Mesenchymal stem cell (in vitro differentiated cells and primary cell): ENCODE measurements around the gene PUS10.

ENCODE experiments used
- DNase-seq: peaks from one replicate; pipeline ENCODE4 v3.0.0-alpha.2; 2013
- H2AFZ ChIP-seq: one replicate; pipeline ENCODE4 v1.6.1; 2013; ENCODE audit warnings: low read depth, mild to moderate bottlenecking, control low read depth, inconsistent platforms, low read length, moderate library complexity
- H2AK5ac ChIP-seq: 2 replicates; pipeline ENCODE4 v1.6.1; 2013; ENCODE audit warnings: low read length, moderate library complexity, mild to moderate bottlenecking, inconsistent platforms; ENCODE audit not compliant: severe bottlenecking
- H2BK120ac ChIP-seq: one replicate; pipeline ENCODE4 v1.6.1; 2013; ENCODE audit warnings: low read depth, mild to moderate bottlenecking, inconsistent platforms, low read length, moderate library complexity
- H2BK12ac ChIP-seq, 2 experiments: one replicate each; pipeline ENCODE4 v1.6.1; 2013; ENCODE audit warnings: inconsistent platforms in 2 of 2, low read length in 2 of 2, mild to moderate bottlenecking in 2 of 2, moderate library complexity in 2 of 2, control low read depth in 1 of 2
- H2BK15ac ChIP-seq: one replicate; pipeline ENCODE4 v1.6.1; 2013; ENCODE audit warnings: mild to moderate bottlenecking, low read depth, inconsistent platforms; ENCODE audit not compliant: poor library complexity, severe bottlenecking
- H2BK5ac ChIP-seq: 2 replicates; pipeline ENCODE4 v1.6.1; 2013; ENCODE audit warnings: low read depth, mild to moderate bottlenecking, low read length, control low read depth, inconsistent platforms; ENCODE audit not compliant: poor library complexity, severe bottlenecking
- H3K14ac ChIP-seq, 2 experiments: one replicate each; pipeline ENCODE4 v1.6.1; 2013; ENCODE audit warnings: inconsistent platforms in 2 of 2, low read length in 2 of 2, control low read depth in 1 of 2, mild to moderate bottlenecking in 1 of 2, moderate library complexity in 1 of 2
- H3K18ac ChIP-seq, 2 experiments: one replicate each; pipeline ENCODE4 v1.6.1; 2013; ENCODE audit warnings: inconsistent platforms in 2 of 2, low read length in 2 of 2, control low read depth in 1 of 2, low read depth in 1 of 2, mild to moderate bottlenecking in 1 of 2
- H3K23ac ChIP-seq, 2 experiments: one replicate each; pipeline ENCODE4 v1.6.1; 2013; ENCODE audit warnings: inconsistent platforms in 2 of 2, low read length in 2 of 2, mild to moderate bottlenecking in 2 of 2, moderate library complexity in 2 of 2, control low read depth in 1 of 2
- H3K27ac ChIP-seq: 2 replicates; pipeline ENCODE4 v1.5.1; 2013; ENCODE audit warnings: mild to moderate bottlenecking, moderate library complexity, low read length, control low read depth, inconsistent platforms; ENCODE audit not compliant: poor library complexity, severe bottlenecking
- H3K27me3 ChIP-seq, 2 experiments: 2 replicates each; pipeline versions ENCODE4 v1.6.1 to v1.7.0; 2013; ENCODE audit warnings: low read length in 2 of 2, mild to moderate bottlenecking in 2 of 2, moderate library complexity in 2 of 2, control low read depth in 1 of 2, inconsistent platforms in 1 of 2; ENCODE audit not compliant: control insufficient read depth in 1 of 2, insufficient read depth in 1 of 2
- H3K36me3 ChIP-seq, 2 experiments: 2 replicates each; pipeline versions ENCODE4 v1.6.1 to v1.7.0; 2013; ENCODE audit warnings: low read length in 2 of 2, control low read depth in 1 of 2, inconsistent platforms in 1 of 2, low read depth in 1 of 2, mild to moderate bottlenecking in 1 of 2; ENCODE audit not compliant: insufficient read depth in 2 of 2, control insufficient read depth in 1 of 2
- H3K4ac ChIP-seq, 2 experiments: one replicate each; pipeline ENCODE4 v1.6.1; 2013; ENCODE audit warnings: inconsistent platforms in 2 of 2, low read length in 2 of 2, mild to moderate bottlenecking in 2 of 2, moderate library complexity in 2 of 2, control low read depth in 1 of 2, low read depth in 1 of 2
- H3K4me1 ChIP-seq: 2 replicates; pipeline ENCODE4 v1.6.1; 2013; ENCODE audit warnings: low read depth, low read length, control low read depth; ENCODE audit not compliant: control insufficient read depth, insufficient read depth
- H3K4me2 ChIP-seq: 2 replicates; pipeline ENCODE4 v1.6.1; 2013; ENCODE audit warnings: low read length, mild to moderate bottlenecking, inconsistent platforms; ENCODE audit not compliant: poor library complexity, severe bottlenecking
- H3K4me3 ChIP-seq, 2 experiments: 2 replicates each; pipeline versions ENCODE4 v1.5.1 to v1.7.0; 2013; ENCODE audit warnings: low read length in 2 of 2, mild to moderate bottlenecking in 2 of 2, control low read depth in 1 of 2, low read depth in 1 of 2; ENCODE audit not compliant: insufficient read depth in 1 of 2
- H3K79me1 ChIP-seq: replicated peaks from 2 replicates; pipeline ENCODE4 v1.6.1; 2013; ENCODE audit warnings: mild to moderate bottlenecking, control low read depth, low read length, inconsistent platforms; ENCODE audit not compliant: poor library complexity, severe bottlenecking
- H3K9ac ChIP-seq: 2 replicates; pipeline ENCODE4 v1.7.0; 2013; ENCODE audit warnings: mild to moderate bottlenecking, low read length, moderate library complexity
- H3K9me3 ChIP-seq: 2 replicates; pipeline ENCODE4 v1.7.0; 2013; ENCODE audit warnings: mild to moderate bottlenecking, low read length; ENCODE audit not compliant: control insufficient read depth
- H4K8ac ChIP-seq: one replicate; pipeline ENCODE4 v1.6.1; 2013; ENCODE audit warnings: inconsistent platforms, mild to moderate bottlenecking, low read length, moderate library complexity
- H4K91ac ChIP-seq: one replicate; pipeline ENCODE4 v1.6.1; 2013; ENCODE audit warnings: mild to moderate bottlenecking, low read length, inconsistent platforms
- WGBS: methylation state at CpG from one replicate; pipeline ENCODE4 v1.1.7; 2013; ENCODE audit warnings: mixed read lengths; 5-methylcytosine and 5-hydroxymethylcytosine counted together

The PUS10 gene

GRCh38 chr2:60976256-60976850, 41.7 kb downstream of the PUS10 start:
- no peak overlapping the region for H3K27ac ChIP-seq
- H3K23ac ChIP-seq: no peak overlapping the region
- H2BK120ac ChIP-seq: no peak overlapping the region
- no peak overlapping the region for H3K14ac ChIP-seq
- no peaks in the 10 kb centered on the region for H3K9me3 ChIP-seq
- H3K36me3 ChIP-seq: no peaks in the 10 kb centered on the region
- no peak overlapping the region for H2AK5ac ChIP-seq
- no peak overlapping the region for H2BK5ac ChIP-seq
- H4K91ac ChIP-seq: no peak overlapping the region
- H3K4me2 ChIP-seq: no peak overlapping the region
- H3K4me3 ChIP-seq: no peak overlapping the region
- no peak overlapping the region for H3K4ac ChIP-seq
- no peaks in the 10 kb centered on the region for H3K27me3 ChIP-seq
- no peak overlapping the region for H3K9ac ChIP-seq
- H3K79me1 ChIP-seq: no peaks in the 10 kb centered on the region
- no peak overlapping the region for H4K8ac ChIP-seq
- no peak overlapping the region for H2AFZ ChIP-seq
- 94% methylated on average over 3 of the region's 3 CpGs for WGBS
- H3K18ac ChIP-seq: no peak overlapping the region
- H2BK15ac ChIP-seq: no peak overlapping the region
- DNase-seq: no peak
- no peak overlapping the region for H2BK12ac ChIP-seq
- no peaks in the 10 kb centered on the region for H3K4me1 ChIP-seq

GRCh38 chr2:60974652-60975051, 43.4 kb downstream of the PUS10 start:
- no peaks in the 10 kb centered on the region for H3K9me3 ChIP-seq
- no peak overlapping the region for H2BK5ac ChIP-seq
- H3K36me3 ChIP-seq: no peaks in the 10 kb centered on the region
- no peak overlapping the region for H2BK15ac ChIP-seq
- H3K14ac ChIP-seq: no peak overlapping the region
- no peaks in the 10 kb centered on the region for H3K27me3 ChIP-seq
- no peak overlapping the region for H3K23ac ChIP-seq
- H3K79me1 ChIP-seq: no peaks in the 10 kb centered on the region
- H2AK5ac ChIP-seq: no peak overlapping the region
- no peak overlapping the region for H3K27ac ChIP-seq
- no peak overlapping the region for H2BK120ac ChIP-seq
- H3K4me1 ChIP-seq: no peaks in the 10 kb centered on the region
- no peak overlapping the region for H3K4ac ChIP-seq
- no peak overlapping the region for H4K91ac ChIP-seq
- no peak overlapping the region for H3K9ac ChIP-seq
- H3K4me2 ChIP-seq: no peak overlapping the region
- WGBS: 95% methylated on average over 16 of the region's 16 CpGs
- H3K18ac ChIP-seq: no peak overlapping the region
- DNase-seq: no peak
- H4K8ac ChIP-seq: no peak overlapping the region
- H2BK12ac ChIP-seq: no peak overlapping the region
- H2AFZ ChIP-seq: no peak overlapping the region
- H3K4me3 ChIP-seq: no peak overlapping the region

GRCh38 chr2:60973705-60974104, 44.4 kb downstream of the PUS10 start:
- no peak overlapping the region for H3K9ac ChIP-seq
- no peak for DNase-seq
- no peak overlapping the region for H2BK120ac ChIP-seq
- no peak overlapping the region for H3K14ac ChIP-seq
- no peak overlapping the region for H2BK15ac ChIP-seq
- H4K91ac ChIP-seq: no peak overlapping the region
- no peak overlapping the region for H3K4me3 ChIP-seq
- H2BK12ac ChIP-seq: no peak overlapping the region
- 55% methylated on average over 5 of the region's 5 CpGs for WGBS
- no peaks in the 10 kb centered on the region for H3K79me1 ChIP-seq
- no peaks in the 10 kb centered on the region for H3K9me3 ChIP-seq
- H3K4me1 ChIP-seq: no peaks in the 10 kb centered on the region
- H2BK5ac ChIP-seq: no peak overlapping the region
- no peaks in the 10 kb centered on the region for H3K27me3 ChIP-seq
- no peaks in the 10 kb centered on the region for H3K36me3 ChIP-seq
- H3K4me2 ChIP-seq: no peak overlapping the region
- no peak overlapping the region for H2AK5ac ChIP-seq
- no peak overlapping the region for H3K18ac ChIP-seq
- H4K8ac ChIP-seq: no peak overlapping the region
- H3K4ac ChIP-seq: no peak overlapping the region
- no peak overlapping the region for H3K27ac ChIP-seq
- no peak overlapping the region for H2AFZ ChIP-seq
- no peak overlapping the region for H3K23ac ChIP-seq

- no peak for DNase-seq
- H2AK5ac ChIP-seq: no peak overlapping the region
- H3K27me3 ChIP-seq: no peaks in the 10 kb centered on the region
- no peak overlapping the region for H3K23ac ChIP-seq
- H4K91ac ChIP-seq: no peak overlapping the region
- H3K9ac ChIP-seq: no peak overlapping the region
- no peak overlapping the region for H3K18ac ChIP-seq
- WGBS: 94% methylated on average over 32 of the region's 32 CpGs
- H3K4me3 ChIP-seq: no peak overlapping the region
- H2BK12ac ChIP-seq: no peak overlapping the region
- H2BK5ac ChIP-seq: no peak overlapping the region
- no peak overlapping the region for H3K4ac ChIP-seq
- H3K14ac ChIP-seq: peak overlapping the region in 1 of 2 experiments; percentile 4
- no peaks in the 10 kb centered on the region for H3K79me1 ChIP-seq
- H3K27ac ChIP-seq: no peak overlapping the region
- H4K8ac ChIP-seq: no peak overlapping the region
- no peak overlapping the region for H3K4me2 ChIP-seq
- no peak overlapping the region for H2AFZ ChIP-seq
- no peak overlapping the region for H2BK120ac ChIP-seq
- H3K9me3 ChIP-seq: no peaks in the 10 kb centered on the region
- H2BK15ac ChIP-seq: no peak overlapping the region
- no peaks in the 10 kb centered on the region for H3K36me3 ChIP-seq
- no peaks in the 10 kb centered on the region for H3K4me1 ChIP-seq
These were observed 45.0 kb downstream of the PUS10 start for GRCh38 chr2:60972889-60973656.
